Measurements from ENCODE around the gene SRGAP3.

- no peak for TF ChIP-seq CTCF (IDR thresholded peaks at IDR 0.05)
- no peak for TF ChIP-seq EZH2 (IDR thresholded peaks at IDR 0.05; ENCODE audit: borderline replicate concordance, insufficient read depth, low read depth, low read length, poor library complexity, severe bottlenecking)
These were observed 23.1 kb downstream of the SRGAP3 start for GRCh38 chr3:9226326-9226725.

Data from B cell (primary cell).